HG03442 (cell line): ENCODE results near the gene SENP2.

Source experiments
- ATAC-seq: cut with Tn5 transposase; IDR thresholded peaks from one replicate; pipeline ENCODE4 v1.9.1; 2021; ENCODE audit warnings: mild to moderate bottlenecking, moderate library complexity; ENCODE audit not compliant: unreplicated experiment

SENP2 gene

DNA sequence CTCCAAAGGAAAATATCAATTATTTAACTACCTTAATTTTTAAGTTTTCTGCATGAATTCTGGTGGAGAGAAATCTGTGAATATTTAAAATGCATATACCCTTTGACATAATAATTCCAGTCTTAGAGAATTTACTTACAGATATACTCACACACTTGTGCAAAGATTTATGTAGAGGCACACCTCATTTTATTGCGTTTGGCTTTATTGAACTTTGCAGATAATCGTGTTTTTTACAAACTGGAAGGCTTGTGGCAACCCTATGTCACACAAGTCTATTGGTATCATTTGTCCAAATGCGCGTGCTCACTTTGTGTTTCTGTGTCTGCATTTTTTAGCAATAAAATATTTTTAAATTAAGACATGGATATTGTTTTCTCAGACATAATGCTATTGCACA is 81.5 kb downstream of the SENP2 start:
- ATAC-seq, result no peak

DNA sequence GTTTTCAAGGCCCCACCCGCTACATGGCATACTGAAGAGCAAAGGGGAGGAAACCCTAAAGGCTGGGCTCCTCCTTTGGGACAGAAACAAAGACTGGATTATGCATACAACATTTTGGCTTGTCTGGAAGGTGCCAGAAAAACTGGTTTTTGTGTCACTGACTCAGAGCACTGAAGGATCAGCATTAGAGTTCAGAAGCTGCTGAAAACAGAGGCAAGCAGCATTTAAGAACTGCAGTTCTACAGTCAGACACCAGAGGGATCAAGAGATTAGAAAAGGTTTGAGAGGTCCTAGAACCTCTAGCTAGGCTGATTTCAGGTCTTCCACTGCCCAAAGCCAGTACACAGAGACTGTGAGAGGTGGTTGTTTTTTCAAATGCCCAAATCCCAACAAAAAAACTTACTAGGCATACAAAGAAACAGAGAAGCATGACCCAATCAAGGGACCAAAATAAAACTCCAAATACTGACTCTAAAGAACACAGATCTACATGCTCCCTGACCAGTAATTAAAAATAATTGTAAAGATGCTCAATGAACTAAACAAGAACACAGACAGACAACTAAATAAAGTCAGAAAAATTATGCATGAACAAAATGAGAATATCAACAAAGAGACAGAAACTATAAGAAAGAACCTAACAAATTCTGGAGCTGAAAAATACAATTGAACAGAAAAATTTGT is 91.2 kb downstream of the SENP2 start:
- ATAC-seq, result no peak

DNA sequence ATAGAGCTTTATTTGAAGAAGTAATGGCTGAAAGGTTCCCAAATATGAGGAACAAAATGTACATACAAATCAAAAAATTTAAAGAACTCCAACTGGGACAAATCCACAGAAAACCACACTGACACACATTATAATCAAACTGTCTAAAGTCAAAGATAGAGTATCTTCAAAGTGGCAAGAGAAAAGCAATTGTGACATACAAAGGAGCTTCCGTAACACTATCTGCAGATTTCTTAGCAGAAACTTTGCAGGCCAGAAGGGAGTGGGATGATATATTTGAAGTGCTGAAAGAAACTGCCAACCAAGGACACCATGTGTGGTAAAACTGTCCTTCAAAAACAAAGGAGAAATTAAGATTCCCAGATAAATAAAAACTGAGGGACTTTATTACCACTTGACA is 91.9 kb downstream of the SENP2 start:
- no peak for ATAC-seq

DNA sequence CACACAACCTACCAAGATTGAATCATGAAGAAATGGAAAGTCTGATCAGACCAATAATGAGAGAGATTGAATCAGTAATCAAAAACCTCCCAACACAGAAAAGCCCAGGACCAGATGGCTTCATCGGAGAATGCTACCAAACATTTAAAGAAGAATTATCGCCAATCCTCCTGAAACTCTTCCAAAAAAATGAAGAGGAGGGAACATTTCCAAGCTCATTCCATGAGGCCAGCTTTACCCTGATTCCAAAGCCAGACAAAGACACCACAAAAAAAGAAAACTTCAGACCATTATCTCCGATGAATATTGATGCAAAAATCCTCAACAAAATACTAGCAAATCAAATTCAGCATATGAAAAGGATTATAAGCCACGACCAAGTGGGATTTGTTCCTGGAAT is 94.1 kb downstream of the SENP2 start:
- no peak for ATAC-seq
